BE2C (cell line): ENCODE results near the gene TSEN2.

Source experiments
- DNase-seq: peaks from one replicate; pipeline ENCODE4 v3.0.0-alpha.2; 2020
- H3K27me3 ChIP-seq: fragments of 250-450 bp; sonication (Bioruptor Pico); 2 replicates; pipeline ENCODE4 v1.5.1; 2020; ENCODE audit warnings: mild to moderate bottlenecking
- H3K36me3 ChIP-seq: fragments of 250-450 bp; sonication (Bioruptor Pico); 2 replicates; pipeline ENCODE4 v1.5.1; 2020; ENCODE audit warnings: mild to moderate bottlenecking
- H3K4me1 ChIP-seq: fragments of 250-450 bp; sonication (Bioruptor Pico); 2 replicates; pipeline ENCODE4 v1.5.1; 2020
- H3K4me3 ChIP-seq: 2 replicates; pipeline ENCODE4 v1.5.1; 2011; ENCODE audit warnings: low read depth, low read length
- H3K9me3 ChIP-seq: fragments of 250-450 bp; sonication (Bioruptor Pico); 2 replicates; pipeline ENCODE4 v1.5.1; 2020
- CTCF ChIP-seq: IDR thresholded peaks from 2 replicates; pipeline ENCODE4 v1.5.1; 2012; ENCODE audit warnings: mild to moderate bottlenecking, low read depth, low read length

TSEN2 gene

GRCh38 chr3:12503126-12503957 lies 19.1 kb downstream of the TSEN2 start:
- H3K36me3 ChIP-seq = peaks cover 12% of the 10 kb centered on the region
- no peak for TF ChIP-seq CTCF
- no peaks in the 10 kb centered on the region for H3K27me3 ChIP-seq
- no peaks in the 10 kb centered on the region for H3K9me3 ChIP-seq
- peaks cover 4% of the 10 kb centered on the region; the same call in 1 of the 2 replicates for H3K4me1 ChIP-seq
- H3K4me3 ChIP-seq = no peak overlapping the region
- no peak for DNase-seq

- Histone ChIP-seq H3K4me1 (peaks cover 4% of the 10 kb centered on the region; the same call in 1 of the 2 replicates), H3K36me3 (peaks cover 7% of the 10 kb centered on the region; the same call in 1 of the 2 replicates), H3K4me3 (no peak overlapping the region), H3K9me3 (no peaks in the 10 kb centered on the region), H3K27me3 (no peaks in the 10 kb centered on the region)
- DNase-seq = no peak
- TF ChIP-seq CTCF = no peak
Observed at GRCh38 chr3:12506201-12506709, 22.0 kb downstream of the TSEN2 start.

- peaks cover 4% of the 10 kb centered on the region; the same call in 1 of the 2 replicates for H3K36me3 ChIP-seq
Observed at GRCh38 chr3:12507591-12508281, 23.5 kb downstream of the TSEN2 start.

GRCh38 chr3:12508291-12508700 lies 24.0 kb downstream of the TSEN2 start:
- H3K4me1 ChIP-seq = peaks cover 14% of the 10 kb centered on the region
- H3K36me3 ChIP-seq = peaks cover 4% of the 10 kb centered on the region; the same call in 1 of the 2 replicates
- no peaks in the 10 kb centered on the region for H3K27me3 ChIP-seq
- TF ChIP-seq CTCF = no peak
- H3K4me3 ChIP-seq = no peak overlapping the region
- no peak for DNase-seq
- H3K9me3 ChIP-seq = no peaks in the 10 kb centered on the region

More at GRCh38 chr3:12507591-12508281, 23.5 kb downstream of the TSEN2 start:
- Histone ChIP-seq H3K9me3 (no peaks in the 10 kb centered on the region), H3K4me3 (no peak overlapping the region), H3K4me1 (peaks cover 10% of the 10 kb centered on the region), H3K27me3 (no peaks in the 10 kb centered on the region)
- no peak for TF ChIP-seq CTCF
- peak; percentile 40 for DNase-seq

- no peaks in the 10 kb centered on the region for H3K27me3 ChIP-seq
- H3K9me3 ChIP-seq = no peaks in the 10 kb centered on the region
- no peak for DNase-seq
- TF ChIP-seq CTCF = no peak
- peaks cover 22% of the 10 kb centered on the region for H3K4me1 ChIP-seq
- H3K4me3 ChIP-seq = no peak overlapping the region
- no peaks in the 10 kb centered on the region for H3K36me3 ChIP-seq
Observed at GRCh38 chr3:12509466-12509865, 25.2 kb downstream of the TSEN2 start.
